DOHH2 (cell line): ENCODE data around the gene GPSM1.

Experiments used
- CTCF ChIP-seq: fragments of 200-600 bp; sonication (generic); IDR thresholded peaks from one replicate; pipeline ENCODE4 v1.5.1; 2014; ENCODE audit warnings: antibody characterized with exemption, mild to moderate bottlenecking, low read depth, low read length; ENCODE audit not compliant: poor library complexity, severe bottlenecking
- EZH2phosphoT487 ChIP-seq: fragments of 200-600 bp; sonication (generic); IDR thresholded peaks from 2 replicates; pipeline ENCODE4 v1.6.1; 2017; ENCODE audit warnings: borderline replicate concordance, mild to moderate bottlenecking, antibody characterized with exemption, low read length, moderate library complexity, mixed read lengths

GRCh38 chr9:136311051-136312008 lies 16.0 kb upstream of the GPSM1 start:
- TF ChIP-seq CTCF (no peak), EZH2phosphoT487 (no peak)
